MM.1S (cell line): ENCODE measurements around the gene TBC1D7.

Experiments
- EZH2 ChIP-seq: fragments of 300-600 bp; sonication (generic); optimal IDR thresholded peaks from 2 replicates; pipeline ENCODE3; 2017; ENCODE audit warnings: low read depth, mild to moderate bottlenecking, antibody characterized with exemption, low read length, mixed read lengths
- TF ChIP-seq, protein P1 (sequence below): fragments of 300-600 bp; sonication (generic); IDR thresholded peaks from 2 replicates; pipeline ENCODE4 v1.5.1; 2016; ENCODE audit warnings: antibody characterized with exemption, low read length, mixed read lengths

DNA sequence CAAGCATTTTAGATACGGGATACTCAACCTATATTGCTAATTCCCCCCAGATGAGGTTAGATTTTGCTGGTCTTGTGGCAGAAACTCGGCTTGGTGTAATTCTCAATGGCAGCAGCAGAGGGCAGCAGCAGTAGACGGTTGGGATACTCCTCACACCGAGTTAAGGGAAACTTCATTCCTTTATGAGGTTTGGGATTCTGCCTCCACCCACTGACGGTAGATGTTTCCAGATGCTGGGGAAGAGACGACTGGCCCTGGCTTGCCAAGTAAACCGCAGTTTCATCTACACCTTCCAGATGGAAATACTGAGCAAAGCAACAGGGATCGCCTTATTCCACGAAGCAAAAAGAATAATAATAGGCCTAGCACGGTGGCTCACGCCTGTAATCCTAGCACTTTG is 8.2 kb upstream of the TBC1D7 start:
- TF ChIP-seq, protein P1, sequence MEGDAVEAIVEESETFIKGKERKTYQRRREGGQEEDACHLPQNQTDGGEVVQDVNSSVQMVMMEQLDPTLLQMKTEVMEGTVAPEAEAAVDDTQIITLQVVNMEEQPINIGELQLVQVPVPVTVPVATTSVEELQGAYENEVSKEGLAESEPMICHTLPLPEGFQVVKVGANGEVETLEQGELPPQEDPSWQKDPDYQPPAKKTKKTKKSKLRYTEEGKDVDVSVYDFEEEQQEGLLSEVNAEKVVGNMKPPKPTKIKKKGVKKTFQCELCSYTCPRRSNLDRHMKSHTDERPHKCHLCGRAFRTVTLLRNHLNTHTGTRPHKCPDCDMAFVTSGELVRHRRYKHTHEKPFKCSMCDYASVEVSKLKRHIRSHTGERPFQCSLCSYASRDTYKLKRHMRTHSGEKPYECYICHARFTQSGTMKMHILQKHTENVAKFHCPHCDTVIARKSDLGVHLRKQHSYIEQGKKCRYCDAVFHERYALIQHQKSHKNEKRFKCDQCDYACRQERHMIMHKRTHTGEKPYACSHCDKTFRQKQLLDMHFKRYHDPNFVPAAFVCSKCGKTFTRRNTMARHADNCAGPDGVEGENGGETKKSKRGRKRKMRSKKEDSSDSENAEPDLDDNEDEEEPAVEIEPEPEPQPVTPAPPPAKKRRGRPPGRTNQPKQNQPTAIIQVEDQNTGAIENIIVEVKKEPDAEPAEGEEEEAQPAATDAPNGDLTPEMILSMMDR: peak; percentile 88
- TF ChIP-seq EZH2: no peak
